Liver (tissue), 3 donors: Measurements from ENCODE around the gene TCERG1L.
"Not testable (repeated sequence)": the region's sequence is repeated elsewhere in the genome, so short reads cannot be mapped to it uniquely, and the experiment has no call there.

Source experiments
- ATF3 ChIP-seq: IDR thresholded peaks from 2 replicates; pipeline ENCODE4 v1.6.1; 2016; ENCODE audit warnings: antibody characterized with exemption
- CTCF ChIP-seq: fragments of 150-350 bp; IDR thresholded peaks from 2 replicates; pipeline ENCODE4 v1.5.1; 2017; ENCODE audit warnings: improper control_type of control experiment, low read depth, low read length; ENCODE audit not compliant: missing input control
- EGR1 ChIP-seq, 2 donors: IDR thresholded peaks; 2 replicates each; pipeline ENCODE4 v1.6.1; 2016 to 2018; ENCODE audit warnings: antibody characterized with exemption in 2 of 2, low read depth in 2 of 2
- FOXA2 ChIP-seq: IDR thresholded peaks from 2 replicates; pipeline ENCODE4 v1.6.1; 2016; ENCODE audit warnings: antibody characterized with exemption
- HNF4A ChIP-seq, 2 donors: conservative IDR thresholded peaks; 2 replicates each; pipeline ENCODE4 v1.6.1; 2016; ENCODE audit warnings: antibody characterized with exemption in 2 of 2, mild to moderate bottlenecking in 2 of 2
- HNF4G ChIP-seq: IDR thresholded peaks from 2 replicates; pipeline ENCODE4 v1.6.1; 2016; ENCODE audit warnings: antibody characterized with exemption
- JUND ChIP-seq, 2 donors: IDR thresholded peaks; 2 replicates each; pipeline ENCODE4 v1.6.1; 2016; ENCODE audit warnings: antibody characterized with exemption in 2 of 2
- MAX ChIP-seq: IDR thresholded peaks from 2 replicates; pipeline ENCODE4 v1.6.1; 2016; ENCODE audit warnings: antibody characterized with exemption
- RAD21 ChIP-seq, 2 donors: IDR thresholded peaks; 2 replicates each; pipeline ENCODE4 v1.6.1; 2016; ENCODE audit warnings: antibody characterized with exemption in 2 of 2, mild to moderate bottlenecking in 2 of 2
- REST ChIP-seq: IDR thresholded peaks from 2 replicates; pipeline ENCODE4 v1.6.1; 2016; ENCODE audit warnings: antibody characterized with exemption, mild to moderate bottlenecking
- RXRA ChIP-seq, 2 donors: IDR thresholded peaks; 2 replicates each; pipeline ENCODE4 v1.6.1; 2017 to 2018; ENCODE audit warnings: antibody characterized with exemption in 2 of 2, mild to moderate bottlenecking in 1 of 2
- SP1 ChIP-seq: IDR thresholded peaks from 2 replicates; pipeline ENCODE4 v1.6.1; 2018; ENCODE audit warnings: antibody characterized with exemption, mild to moderate bottlenecking
- TAF1 ChIP-seq: conservative IDR thresholded peaks from 2 replicates; pipeline ENCODE4 v1.6.1; 2016; ENCODE audit warnings: antibody characterized with exemption, mild to moderate bottlenecking
- donor health status: healthy.
- donor health status: healthy.

- TF ChIP-seq CTCF; RAD21 (IDR thresholded peaks at IDR 0.05); JUND (IDR thresholded peaks at IDR 0.05); MAX; SP1; HNF4G; TAF1; EGR1 (IDR thresholded peaks at IDR 0.05; ENCODE audit: low read depth in 2 of 2); FOXA2; RXRA (IDR thresholded peaks at IDR 0.05); ATF3; REST; HNF4A (conservative IDR thresholded peaks at IDR 0.05): not testable (repeated sequence)
Measured at GRCh38 chr10:131136336-131136735, 175.2 kb downstream of the TCERG1L start.
